Chondrocyte (in vitro differentiated cells): ENCODE measurements around the gene EHMT1. TPM values are rescaled to one million over a fixed set of nuclear protein-coding genes. Genes with fewer than 3 reads are reported as not detected.
"Not testable (repeated sequence)": the region's sequence is repeated elsewhere in the genome, so short reads cannot be mapped to it uniquely, and the experiment has no call there.

Source experiments
- DNase-seq: peaks from one replicate; pipeline ENCODE4 v3.0.0; 2021; ENCODE audit warnings: mixed read lengths, low spot score
- H3K27ac Mint-ChIP-seq: one replicate; pipeline ENCODE4 v1.8.0; 2021; ENCODE audit warnings: mild to moderate bottlenecking, moderate library complexity, mixed read lengths; ENCODE audit not compliant: unreplicated experiment
- H3K27me3 Mint-ChIP-seq: 2 replicates; pipeline ENCODE4 v1.8.0; 2021; ENCODE audit warnings: low read depth, mixed read lengths
- H3K36me3 Mint-ChIP-seq: 2 replicates; pipeline ENCODE4 v1.8.0; 2021; ENCODE audit warnings: low read depth, mixed read lengths
- H3K4me1 Mint-ChIP-seq: 2 replicates; pipeline ENCODE4 v1.8.0; 2021; ENCODE audit warnings: low read depth, mild to moderate bottlenecking, mixed read lengths
- H3K4me3 Mint-ChIP-seq: one replicate; pipeline ENCODE4 v1.8.0; 2021; ENCODE audit warnings: mild to moderate bottlenecking, moderate library complexity, mixed read lengths; ENCODE audit not compliant: unreplicated experiment
- H3K9me3 Mint-ChIP-seq: 2 replicates; pipeline ENCODE4 v1.8.0; 2021; ENCODE audit warnings: low read depth, mixed read lengths
- total RNA-seq: library from RNA; stranded (reverse); gene quantifications from 3 replicates; pipeline ENCODE4 v1.2.1, GENCODE V29; 2021
- TF ChIP-seq, protein P1 (sequence below): fragments of 200-600 bp; sonication (generic); IDR thresholded peaks from 2 replicates; pipeline ENCODE4 v1.5.0; 2021; ENCODE audit warnings: antibody characterized with exemption, mild to moderate bottlenecking, moderate library complexity

The EHMT1 gene
- total RNA-seq, 1 donor from 2014 or later, result 61.0 TPM

DNA sequence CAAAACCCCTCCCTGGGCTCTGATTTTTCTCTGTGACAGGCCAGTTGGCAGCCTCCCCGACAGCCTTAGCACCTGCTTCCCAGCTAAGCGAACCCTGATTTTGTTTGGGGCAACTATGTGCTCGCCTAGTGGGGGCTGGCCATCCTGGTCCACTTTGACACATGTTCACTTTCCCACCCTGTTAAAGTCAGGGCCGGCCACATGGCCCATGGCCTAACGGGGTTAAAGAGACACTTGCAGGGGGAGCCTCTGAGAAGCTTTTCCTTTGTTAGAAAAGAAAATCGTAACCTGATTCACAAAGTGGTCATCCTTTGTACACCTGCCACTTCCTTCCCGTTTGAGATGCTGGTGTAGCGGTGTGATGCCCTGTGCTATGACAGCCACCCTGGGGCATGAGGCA lies 257.5 kb downstream of the EHMT1 start:
- DNase-seq, result no peak
- Mint-ChIP-seq H3K4me1 (peaks cover 2% of the 10 kb centered on the region), H3K9me3 (peaks cover 3% of the 10 kb centered on the region), H3K27ac (no peak overlapping the region), H3K36me3 (no peaks in the 10 kb centered on the region), H3K27me3 (peaks cover 25% of the 10 kb centered on the region), H3K4me3 (peak overlapping the region; percentile 17)
- TF ChIP-seq, protein P1, sequence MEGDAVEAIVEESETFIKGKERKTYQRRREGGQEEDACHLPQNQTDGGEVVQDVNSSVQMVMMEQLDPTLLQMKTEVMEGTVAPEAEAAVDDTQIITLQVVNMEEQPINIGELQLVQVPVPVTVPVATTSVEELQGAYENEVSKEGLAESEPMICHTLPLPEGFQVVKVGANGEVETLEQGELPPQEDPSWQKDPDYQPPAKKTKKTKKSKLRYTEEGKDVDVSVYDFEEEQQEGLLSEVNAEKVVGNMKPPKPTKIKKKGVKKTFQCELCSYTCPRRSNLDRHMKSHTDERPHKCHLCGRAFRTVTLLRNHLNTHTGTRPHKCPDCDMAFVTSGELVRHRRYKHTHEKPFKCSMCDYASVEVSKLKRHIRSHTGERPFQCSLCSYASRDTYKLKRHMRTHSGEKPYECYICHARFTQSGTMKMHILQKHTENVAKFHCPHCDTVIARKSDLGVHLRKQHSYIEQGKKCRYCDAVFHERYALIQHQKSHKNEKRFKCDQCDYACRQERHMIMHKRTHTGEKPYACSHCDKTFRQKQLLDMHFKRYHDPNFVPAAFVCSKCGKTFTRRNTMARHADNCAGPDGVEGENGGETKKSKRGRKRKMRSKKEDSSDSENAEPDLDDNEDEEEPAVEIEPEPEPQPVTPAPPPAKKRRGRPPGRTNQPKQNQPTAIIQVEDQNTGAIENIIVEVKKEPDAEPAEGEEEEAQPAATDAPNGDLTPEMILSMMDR, result no peak

DNA sequence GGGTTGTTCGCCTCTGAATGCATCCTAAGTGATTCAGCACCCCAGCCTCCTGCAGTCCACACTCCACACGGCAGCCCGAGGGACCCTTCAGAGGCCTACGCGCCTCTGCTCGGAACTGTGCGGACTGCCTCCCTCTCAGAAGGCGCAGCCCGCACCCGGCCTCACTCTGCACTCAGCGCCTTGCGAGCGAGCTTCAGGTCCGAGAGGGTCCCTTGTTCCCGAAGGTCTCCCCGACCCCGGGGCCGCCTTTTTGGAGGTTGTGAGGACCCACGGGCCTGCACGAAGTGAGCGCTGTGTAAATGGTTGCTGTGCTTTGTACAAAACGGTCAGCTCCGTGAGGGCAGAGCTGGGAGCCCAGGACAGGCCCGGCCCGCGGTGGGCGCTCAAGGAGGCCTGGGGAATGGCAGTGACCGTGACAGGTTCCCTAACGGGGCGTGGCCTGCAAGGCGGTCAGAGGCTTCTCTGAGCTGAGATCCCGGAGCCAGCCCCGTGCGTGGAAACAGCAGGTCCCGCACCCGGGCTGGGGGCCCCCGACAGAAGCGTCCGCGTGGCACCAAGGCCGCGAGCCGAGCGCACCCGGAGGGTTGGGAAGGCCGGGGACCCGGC lies 258.1 kb downstream of the EHMT1 start:
- TF ChIP-seq, protein P1, result no peak
- DNase-seq, result no peak
- Mint-ChIP-seq H3K4me1 (peaks cover 2% of the 10 kb centered on the region), H3K4me3 (peak overlapping the region; percentile 17), H3K27ac (no peak overlapping the region), H3K36me3 (no peaks in the 10 kb centered on the region), H3K9me3 (peaks cover 3% of the 10 kb centered on the region), H3K27me3 (peaks cover 28% of the 10 kb centered on the region)

DNA sequence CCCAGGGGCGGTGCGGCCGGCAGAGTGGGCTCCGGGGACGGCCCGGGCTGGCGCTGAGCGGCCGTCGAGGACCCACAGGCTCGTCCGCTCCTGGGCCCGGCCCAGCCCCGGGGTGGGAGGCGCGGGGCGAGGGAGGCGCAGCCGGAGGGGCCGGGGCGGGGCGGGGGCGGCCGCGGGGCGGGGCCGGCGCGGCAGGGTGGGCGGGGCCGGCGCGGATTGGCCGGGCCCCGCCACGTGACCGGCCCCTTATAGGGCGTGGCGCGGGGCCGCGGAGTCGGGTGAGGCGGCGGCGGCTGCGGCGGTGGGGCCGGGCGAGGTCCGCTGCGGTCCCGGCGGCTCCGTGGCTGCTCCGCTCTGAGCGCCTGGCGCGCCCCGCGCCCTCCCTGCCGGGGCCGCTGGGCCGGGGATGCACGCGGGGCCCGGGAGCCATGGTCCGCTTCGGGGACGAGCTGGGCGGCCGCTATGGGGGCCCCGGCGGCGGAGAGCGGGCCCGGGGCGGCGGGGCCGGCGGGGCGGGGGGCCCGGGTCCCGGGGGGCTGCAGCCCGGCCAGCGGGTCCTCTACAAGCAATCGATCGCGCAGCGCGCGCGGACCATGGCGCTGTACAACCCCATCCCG lies 258.8 kb downstream of the EHMT1 start, which contains the start of gene CACNA1B:
Gene CACNA1B, plus strand, starts transcription at position 277 of the 617 bp plus-strand sequence. Its CDS starts 152 bp downstream, at position 429.
- H3K9me3 Mint-ChIP-seq, H3K36me3 Mint-ChIP-seq, DNase-seq, H3K27ac Mint-ChIP-seq, H3K4me1 Mint-ChIP-seq: not testable (repeated sequence)
- Mint-ChIP-seq H3K27me3 (peaks cover 27% of the 10 kb centered on the region), H3K4me3 (peak within 1 kb of the TSS; percentile 17)

DNA sequence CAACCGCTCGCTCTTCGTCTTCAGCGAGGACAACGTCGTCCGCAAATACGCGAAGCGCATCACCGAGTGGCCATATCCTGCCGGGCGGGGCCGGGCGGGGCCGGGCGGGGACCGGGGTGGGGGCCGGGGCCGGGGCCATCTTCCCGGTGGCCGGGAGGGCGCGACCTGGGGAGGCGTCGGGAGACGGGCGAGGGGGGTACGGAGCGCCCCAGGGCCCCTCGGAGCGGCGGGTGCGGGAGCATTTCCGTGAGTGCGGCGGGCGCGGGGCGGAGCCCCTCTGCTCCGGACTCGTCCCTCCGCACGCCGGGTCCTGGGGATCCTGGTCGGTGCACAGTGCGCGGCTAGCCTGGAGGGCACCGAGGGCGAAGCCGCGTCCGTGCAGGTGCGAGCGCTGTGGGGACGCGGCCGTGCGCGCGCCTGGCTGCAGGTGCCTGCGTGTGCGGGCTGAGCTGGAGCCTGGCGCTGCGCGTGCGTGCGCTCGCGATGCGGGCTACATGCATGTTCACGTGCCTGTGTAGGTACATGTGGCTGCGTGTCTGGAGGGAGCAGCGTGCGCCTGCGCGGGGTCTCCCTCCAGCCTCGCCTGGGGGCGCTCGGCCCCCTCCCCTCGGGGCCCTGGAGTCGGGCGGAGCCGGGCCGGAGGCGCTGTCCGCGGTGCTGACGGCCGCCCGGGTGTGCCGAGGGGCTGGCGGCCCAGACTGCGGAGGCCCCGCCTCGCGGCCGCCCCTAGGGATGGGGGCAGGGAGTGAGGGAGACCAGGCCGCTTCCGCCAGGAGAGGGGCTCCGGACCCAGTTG lies 259.5 kb downstream of the EHMT1 start:
- no peak for DNase-seq
- H3K9me3 Mint-ChIP-seq, result peaks cover 3% of the 10 kb centered on the region
- no peaks in the 10 kb centered on the region for H3K36me3 Mint-ChIP-seq
- H3K4me3 Mint-ChIP-seq, result no peak overlapping the region
- TF ChIP-seq, protein P1, result peak; percentile 15
- peaks cover 2% of the 10 kb centered on the region for H3K4me1 Mint-ChIP-seq
- peaks cover 27% of the 10 kb centered on the region for H3K27me3 Mint-ChIP-seq
- no peak overlapping the region for H3K27ac Mint-ChIP-seq

DNA sequence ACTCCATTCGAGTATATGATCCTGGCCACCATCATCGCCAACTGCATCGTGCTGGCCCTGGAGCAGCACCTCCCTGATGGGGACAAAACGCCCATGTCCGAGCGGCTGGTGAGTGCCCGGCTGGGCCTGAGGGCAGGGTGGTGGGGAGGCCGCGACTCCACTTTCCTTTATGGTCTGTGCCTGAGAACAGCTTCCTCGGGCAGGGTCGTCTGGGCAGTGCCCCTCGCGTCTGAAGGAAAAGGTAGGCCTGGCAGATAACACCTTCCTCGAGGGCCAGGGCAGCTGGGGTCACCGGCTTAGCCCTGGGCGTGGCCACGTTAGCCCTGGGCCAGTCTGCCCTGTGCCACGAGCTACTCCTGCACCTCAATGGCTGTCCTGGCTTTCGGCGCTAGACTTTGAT lies 260.2 kb downstream of the EHMT1 start:
- peaks cover 2% of the 10 kb centered on the region for H3K4me1 Mint-ChIP-seq
- no peaks in the 10 kb centered on the region for H3K36me3 Mint-ChIP-seq
- peaks cover under 1% of the 10 kb centered on the region for H3K9me3 Mint-ChIP-seq
- TF ChIP-seq, protein P1, result no peak
- no peak for DNase-seq
- peaks cover 24% of the 10 kb centered on the region for H3K27me3 Mint-ChIP-seq
- no peak overlapping the region for H3K27ac Mint-ChIP-seq
- no peak overlapping the region for H3K4me3 Mint-ChIP-seq
